OCI-M2 (cell line): ENCODE results near the gene SCAPER.
"Not testable (repeated sequence)": the region's sequence is repeated elsewhere in the genome, so short reads cannot be mapped to it uniquely, and the experiment has no call there.

Source experiments
- DNase-seq: peaks from one replicate; lab custom pipeline; 2025; ENCODE audit not compliant: unreplicated experiment; lab: John Stamatoyannopoulos, UW

The SCAPER gene

DNA sequence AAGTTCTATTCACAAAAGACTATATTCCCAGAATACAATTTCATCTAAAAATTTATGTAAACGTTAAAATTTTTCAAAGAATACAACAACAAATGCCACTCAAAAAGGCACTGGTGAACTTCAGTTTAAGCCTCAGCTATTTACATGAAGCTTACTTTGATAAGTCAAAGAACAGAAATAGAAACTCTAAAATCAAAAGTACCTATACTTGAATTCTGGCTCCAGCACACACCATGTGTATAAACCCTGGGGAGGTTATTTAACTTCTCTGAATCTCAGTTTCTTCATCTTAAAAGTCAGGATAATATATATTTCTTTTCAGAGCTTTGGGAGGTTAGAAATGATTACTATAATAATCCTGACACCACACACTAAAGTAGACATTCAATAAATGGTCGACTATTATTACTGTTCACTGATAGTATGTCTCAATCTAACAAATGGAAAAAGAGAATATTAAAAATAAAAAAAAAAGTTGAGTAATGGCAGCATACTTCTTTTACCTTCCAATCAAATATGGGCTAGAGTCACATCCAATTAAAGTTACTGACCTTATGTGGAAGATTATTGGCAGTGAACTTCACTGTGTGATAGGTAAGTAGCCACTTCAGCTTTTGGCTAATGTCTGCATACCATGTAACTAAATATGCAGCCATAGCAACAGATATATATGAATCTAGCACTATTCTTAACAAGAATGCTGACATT is 320.1 kb downstream of the SCAPER start:
- DNase-seq = no peak

DNA sequence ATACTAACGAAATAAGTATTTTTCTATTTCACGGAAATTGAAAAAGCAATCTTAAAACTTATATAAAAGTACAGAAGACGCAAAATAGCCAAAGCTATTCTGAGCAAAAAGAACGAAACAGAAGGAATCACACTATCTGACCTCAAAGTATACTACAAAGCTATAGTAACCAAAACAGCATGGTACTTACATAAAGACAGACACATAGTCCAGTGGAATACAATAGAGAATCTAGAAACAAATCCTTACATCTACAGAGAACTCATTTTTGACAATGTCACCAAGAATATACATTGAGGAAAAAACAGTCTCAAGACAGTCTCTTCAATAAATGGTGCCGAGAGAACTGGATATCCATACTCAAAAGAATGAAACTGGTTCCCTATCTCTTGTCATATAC is 322.6 kb downstream of the SCAPER start:
- no peak for DNase-seq

DNA sequence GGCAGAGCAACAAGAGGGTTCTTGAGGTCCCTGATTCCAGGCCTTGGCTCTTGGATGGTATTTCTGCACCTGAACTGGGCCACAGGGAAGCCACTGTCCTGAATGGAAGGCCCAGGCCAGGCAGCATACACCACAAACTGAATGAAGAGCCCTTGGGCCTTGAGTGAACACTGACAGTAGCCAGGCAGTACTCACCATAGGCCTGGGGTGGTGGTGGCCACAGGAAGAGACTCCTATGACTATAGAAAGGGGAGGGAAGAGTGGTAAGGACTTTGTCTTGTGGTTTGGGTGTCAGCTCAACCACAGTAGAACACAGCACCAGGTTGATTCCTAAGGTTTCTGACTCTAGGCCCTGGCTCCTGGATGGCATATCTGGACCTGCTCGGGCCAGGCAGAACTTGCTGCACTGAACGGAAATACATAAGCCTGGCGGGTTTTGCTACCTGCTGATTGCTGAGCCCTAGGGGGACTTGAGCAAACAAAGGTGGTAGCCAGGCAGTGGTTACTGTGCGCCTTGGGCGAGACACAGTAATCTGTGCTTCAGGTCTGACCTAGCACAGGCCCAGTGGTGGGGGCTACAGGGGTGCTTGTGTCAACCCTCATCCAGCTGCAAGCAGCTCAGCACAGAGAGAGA is 327.1 kb downstream of the SCAPER start:
- DNase-seq = no peak

DNA sequence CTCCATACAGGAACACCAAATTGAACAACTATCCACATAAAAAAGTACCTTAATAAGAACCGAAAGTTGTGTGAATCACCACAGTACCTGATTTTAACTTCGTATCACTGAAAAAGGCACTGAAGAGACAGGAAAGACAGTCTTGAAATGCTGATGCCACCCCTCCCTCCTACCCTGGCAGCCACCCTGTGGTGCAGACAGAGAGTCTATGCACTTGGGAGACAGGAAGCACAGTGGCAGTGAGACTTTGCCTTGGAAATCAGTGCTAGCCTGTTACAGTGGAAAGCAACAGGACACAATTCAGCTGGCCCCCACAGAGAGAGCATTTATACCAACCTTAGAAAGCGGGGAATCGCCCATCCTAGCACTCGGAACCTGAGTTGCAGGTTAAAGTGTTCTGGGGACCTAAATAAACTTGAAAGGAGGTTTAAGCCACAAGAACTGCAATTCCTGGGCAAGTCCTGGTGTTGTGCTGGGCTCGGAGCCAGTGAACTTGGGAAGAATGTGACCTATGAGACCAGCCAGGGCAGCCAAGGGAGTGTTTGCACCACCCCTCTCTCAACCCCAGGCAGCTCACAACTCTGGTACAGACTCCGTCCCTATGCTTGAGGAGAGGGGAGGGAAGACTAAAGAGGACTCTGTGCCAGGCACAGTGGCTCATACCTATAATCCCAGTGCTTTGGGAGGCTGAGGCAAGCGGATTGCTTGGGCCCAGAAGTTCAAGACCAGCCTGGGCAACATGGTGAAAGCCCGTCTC is 328.4 kb downstream of the SCAPER start:
- DNase-seq = no peak

DNA sequence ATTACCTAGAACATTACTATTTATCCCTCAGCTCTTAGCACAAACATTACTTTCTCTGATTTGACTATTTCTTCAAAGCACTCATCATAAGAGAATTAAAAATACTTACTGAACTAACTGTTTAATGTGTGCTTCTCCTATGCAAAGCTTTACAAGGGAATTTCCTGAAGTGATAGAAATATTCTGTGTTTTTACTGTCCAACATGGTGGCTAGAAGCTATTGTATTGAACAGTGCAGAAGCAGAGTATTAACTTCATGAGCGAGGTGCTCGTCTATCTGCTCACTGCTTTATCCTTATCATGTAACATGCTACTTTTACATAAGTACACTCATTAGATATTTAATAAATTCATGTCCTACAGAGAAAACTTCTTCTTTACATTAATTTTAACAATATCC is 329.5 kb downstream of the SCAPER start:
- DNase-seq = no peak

DNA sequence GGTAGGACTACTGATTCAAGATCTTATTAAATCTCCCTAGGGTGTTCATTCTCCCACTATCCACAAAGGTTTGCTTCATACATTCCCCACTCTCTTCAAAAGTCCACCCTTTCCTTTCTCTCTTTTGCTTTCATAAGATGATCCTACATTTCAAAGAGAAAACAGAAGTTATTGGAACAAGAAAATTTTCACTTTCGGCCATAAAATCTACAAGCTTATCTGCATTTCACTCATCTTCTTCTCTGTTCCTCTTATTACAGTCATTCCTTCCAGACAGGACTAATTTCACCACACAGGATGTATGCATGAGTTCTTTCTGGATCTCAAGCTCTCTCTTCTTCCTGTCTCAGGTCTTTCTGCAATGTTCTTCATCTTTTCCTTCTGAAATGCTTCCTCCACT is 329.9 kb downstream of the SCAPER start:
- no peak for DNase-seq

DNA sequence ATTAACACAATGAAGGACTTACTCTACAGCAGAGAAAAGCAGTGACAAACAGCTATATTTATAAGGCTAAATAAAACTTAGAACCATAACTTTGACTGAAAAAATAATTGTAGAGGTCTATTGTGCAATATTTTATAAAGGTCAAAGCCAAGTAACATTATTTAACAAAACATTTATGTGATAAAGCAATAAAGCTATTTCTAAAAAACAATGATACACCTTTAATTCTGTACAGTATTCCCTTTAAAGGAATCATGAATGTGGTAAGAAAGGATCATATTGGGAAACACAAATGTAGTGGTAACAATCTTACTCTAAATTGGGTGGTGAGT is 332.2 kb downstream of the SCAPER start:
- DNase-seq = no peak

DNA sequence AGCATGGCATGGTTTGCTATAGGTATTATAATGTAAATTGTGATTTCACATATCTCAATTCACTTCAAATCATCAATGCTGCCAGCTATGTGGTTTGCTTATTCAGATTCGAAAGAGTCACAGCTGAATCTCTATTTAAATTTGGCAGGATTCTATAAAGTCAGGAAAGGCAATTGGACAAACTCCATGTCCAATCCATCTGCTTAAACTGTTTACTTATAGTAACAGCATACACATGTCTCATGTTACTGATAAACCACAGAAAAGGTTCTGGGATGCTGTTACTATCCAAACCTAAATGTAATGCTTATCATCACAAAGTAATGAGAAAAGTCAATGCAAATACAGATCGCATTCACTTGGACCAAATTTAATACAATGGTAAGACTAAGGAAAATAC is 338.9 kb downstream of the SCAPER start:
- DNase-seq = no peak

DNA sequence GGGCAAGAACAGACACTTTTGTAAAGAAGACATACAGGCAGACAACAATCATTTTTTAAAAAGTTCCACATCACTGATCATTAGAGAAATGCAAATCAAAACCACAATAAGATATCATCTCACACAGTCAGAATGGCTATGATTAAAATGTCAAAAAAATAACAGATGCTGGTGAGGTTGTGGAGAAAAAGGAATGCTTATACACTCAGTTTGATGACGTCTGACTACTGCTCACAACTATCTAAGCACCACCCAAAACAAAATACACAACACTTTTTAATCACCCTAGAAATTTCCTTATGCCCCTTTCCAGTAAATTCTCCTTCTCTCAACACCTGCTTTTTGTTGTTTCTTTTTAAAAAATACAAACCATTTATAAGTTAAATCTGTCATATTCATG is 339.8 kb downstream of the SCAPER start:
- no peak for DNase-seq

DNA sequence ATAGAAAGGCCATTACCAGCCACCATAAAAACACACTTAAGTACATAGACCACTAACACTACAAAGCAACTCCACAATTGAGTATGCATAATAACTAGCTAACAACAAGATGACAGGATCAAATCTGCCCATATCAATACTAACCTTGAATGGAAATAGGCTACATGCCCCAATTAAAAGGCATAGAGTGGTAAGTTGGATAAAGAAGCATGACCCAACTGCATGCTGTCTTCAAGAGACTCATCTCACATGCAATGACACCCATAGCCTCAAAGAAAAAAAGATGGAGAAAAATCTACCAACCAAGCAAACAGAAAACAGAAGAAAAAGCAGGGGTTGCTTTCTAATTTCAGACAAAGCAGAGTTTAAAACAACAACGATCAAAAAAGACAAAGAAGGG is 349.9 kb downstream of the SCAPER start:
- no peak for DNase-seq

DNA sequence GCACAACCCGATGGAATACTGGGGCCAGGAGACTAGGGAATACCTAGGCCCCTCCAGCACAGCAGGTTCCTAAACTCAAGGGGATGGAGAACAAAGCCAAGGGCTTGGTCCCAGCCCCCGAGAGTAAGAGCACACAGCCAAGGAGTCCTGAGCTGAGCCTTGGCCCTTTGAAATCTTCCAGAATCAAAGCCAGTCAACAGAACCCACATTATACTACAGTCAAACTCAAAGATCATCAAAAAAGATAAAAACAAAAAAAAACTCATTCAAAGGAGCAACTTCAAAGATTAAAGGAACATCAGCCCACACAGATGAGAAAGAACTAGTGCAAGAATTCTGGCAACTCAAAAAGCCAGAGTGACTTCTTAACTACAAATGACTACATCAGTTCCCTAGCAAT is 351.6 kb downstream of the SCAPER start:
- no peak for DNase-seq

DNA sequence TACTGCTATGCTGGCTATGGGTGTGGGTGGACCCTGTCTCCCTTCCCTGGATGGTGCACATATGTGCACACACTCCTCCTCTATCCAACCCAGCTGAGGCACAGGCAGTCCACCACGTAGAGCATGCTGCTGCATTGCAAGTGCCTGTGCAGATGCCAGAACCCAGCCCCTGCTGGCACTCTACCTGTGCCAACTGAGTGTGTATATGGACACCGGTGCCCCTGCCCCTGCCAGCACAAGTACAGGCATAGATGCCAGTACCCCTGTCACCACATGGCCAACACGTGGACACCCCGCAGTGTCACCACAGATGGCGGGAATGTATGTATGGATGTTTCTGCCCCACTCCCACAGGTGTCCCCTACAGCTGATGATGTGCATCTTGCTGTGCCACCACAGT is 352.0 kb downstream of the SCAPER start:
- DNase-seq = no peak

DNA sequence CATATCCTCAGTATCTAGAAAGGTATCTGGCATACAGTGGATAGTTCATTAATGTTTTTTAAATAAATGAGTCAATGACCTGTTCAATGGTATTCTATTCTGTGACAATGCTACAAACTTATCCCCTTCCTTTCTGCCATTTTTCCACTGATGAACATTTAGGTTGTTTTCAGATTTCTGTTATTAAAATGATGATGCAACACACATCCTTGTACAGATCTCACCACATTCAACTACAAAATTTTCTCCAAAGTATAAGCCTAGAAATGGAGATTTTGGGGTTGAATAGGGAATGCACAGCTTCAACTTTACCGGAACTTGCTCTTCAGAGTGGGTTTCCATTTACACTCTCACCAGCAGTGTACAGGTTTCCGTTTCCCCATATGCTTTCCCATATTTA is 358.3 kb downstream of the SCAPER start:
- DNase-seq = no peak

DNA sequence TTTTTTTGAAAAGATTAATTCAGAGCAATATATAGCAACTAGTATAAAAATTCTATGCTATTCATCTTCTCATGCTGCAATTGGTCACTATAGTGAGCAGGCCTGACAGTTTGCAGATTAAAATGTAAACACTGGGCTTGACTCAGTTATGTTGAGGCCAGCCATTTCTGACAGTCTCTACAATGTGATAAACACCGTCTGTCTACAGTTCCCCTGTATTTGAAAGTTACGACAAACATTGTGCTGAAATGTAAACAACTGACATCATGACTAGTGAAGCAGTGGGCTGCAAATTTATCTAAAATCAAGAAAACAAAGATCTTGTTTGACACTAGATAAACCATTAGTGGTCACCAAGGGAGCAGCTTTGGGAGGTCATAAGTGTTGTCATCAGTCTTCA is 371.1 kb downstream of the SCAPER start:
- no peak for DNase-seq

DNA sequence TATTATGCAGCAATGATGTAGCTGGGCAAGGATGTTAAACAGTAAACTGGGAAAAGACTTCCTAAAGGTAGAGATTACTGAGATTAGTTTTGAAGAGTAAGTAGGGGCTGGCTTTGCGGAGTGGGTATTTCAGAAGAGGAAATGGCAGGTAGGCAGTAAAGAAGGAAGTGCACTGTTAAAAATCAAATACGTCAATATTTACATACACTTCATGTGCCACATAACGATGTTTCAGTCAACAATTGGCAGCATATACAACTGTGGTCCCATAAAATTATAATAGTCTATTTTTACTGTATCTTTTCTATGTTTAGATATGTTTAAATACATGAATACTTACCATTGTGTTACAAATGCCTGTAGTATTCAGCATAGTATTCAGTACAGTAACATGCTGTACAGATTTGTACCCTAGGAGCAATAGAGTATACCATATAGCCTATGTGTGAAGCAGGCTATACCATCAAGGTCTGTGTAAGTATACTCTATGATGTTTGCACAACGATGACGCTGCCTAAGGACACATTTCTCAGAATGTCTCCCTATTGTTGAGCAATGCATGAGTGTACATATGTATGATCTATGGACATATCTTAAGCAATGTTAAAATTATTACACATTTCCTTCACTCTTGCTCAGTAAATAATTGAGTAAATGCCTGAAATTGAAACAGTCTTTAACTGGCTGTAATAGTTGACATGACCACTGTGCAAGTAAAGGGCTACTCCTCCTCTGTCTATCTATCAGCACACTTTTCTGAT is 371.9 kb downstream of the SCAPER start:
- DNase-seq = no peak

DNA sequence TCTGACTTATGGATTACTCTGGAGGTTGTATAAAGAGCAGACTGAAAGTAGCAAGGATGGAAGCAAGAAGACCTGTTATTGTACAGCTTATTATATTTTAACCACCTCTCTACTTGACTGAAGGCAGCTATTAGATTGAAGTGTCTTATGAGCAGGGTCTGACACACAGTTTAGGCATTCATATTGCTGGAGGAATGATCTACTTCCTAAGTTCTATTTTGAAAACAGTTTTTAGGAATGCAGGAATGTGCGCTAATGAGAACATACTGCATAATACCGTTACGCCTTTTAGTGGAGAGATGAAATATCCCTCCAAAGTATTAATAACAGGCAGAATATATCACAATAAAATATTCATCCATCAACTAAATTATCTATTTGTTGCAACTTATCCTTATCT is 375.2 kb downstream of the SCAPER start:
- DNase-seq = no peak

DNA sequence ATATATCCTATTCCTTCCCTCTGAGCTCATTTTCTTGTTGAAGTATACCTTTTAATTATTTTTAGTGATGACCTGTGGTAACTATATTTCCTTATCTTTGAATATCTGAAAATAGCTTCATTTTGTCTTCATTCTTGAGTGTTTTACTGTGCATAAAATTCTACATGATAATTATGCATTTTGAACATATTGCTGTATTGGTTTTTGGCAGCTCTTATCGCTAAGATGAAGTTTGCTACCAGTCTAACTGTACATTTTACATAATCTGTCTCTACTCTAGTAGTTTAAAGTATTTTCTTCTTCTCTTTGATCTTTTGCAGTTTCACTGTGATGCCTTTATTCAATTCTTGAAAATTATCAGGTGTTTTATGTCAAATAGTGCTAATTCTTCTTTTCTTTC is 379.0 kb downstream of the SCAPER start:
- no peak for DNase-seq

DNA sequence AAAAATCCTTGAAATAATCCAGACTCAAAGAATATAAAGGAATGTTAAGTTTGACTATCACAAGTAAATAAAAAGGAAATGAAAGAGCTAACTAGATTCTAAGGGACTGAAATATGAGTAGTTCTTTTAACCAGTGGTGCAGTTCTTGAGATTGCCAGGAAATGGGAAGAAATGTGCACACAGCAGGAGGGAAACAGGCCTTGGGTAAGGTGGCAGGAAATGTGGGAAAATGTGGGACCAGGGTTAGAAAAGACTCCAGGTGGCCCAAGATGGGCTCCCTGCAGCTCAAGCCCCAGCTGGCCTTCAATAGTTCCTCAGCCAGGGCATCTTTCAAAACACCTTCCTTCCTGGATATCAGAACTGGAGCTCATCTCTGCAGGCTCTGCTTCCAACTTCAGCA is 387.2 kb downstream of the SCAPER start:
- DNase-seq = no peak

DNA sequence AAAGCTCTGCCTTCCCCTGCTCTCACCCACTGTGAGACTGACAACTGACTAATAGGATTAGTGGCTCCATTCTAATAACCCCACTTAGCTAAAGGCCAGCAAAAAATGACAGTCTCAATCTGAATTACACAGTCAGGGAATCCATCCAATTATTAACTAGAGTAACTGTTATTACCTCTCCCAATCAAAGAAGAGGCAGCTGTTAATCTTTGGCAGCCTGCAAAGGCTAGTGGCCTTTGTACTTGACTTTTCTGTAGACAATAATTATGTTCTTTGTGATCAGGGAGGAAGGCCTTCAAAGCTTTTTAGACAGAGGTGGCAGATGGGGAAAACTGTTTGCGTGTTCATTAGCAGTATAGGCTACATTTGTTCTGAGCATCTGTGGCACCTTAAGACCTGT is 390.9 kb downstream of the SCAPER start:
- no peak for DNase-seq

DNA sequence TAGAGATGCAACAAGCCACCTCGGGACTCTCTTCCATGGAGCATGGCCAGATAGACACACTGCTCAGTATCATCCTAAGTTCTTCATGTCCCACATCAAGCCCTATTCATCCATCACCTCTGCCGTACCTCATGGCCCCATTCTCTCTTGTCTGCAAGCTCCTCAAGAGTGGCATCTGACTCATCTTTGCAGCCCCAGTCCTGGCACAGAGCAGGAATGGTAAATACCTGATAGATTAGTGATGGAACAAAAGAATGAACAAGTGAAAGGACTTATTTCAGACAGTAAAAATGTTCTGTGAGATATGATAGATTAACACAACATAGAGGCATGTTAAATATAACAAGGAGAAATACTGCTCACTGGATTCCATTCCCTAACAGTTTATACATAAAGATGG is 392.2 kb downstream of the SCAPER start:
- no peak for DNase-seq

DNA sequence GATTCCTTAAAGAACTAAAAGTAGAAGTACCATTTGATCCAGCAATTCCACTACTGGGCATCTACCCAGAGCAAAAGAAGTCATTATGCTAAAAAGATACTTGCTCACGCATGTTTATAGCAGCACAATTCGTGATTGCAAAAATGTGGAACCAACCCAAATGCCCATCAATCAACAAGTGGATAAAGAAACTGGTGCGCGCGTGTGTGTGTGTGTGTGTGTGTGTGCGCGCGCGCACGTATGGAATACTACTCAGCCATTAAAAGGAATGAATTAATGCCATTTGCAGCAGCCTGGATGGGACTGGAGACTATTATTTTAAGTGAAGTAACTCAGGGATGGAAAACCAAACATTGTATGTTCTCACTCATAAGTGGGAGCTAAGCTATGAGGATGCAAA is 394.5 kb downstream of the SCAPER start:
- DNase-seq = not testable (repeated sequence)

DNA sequence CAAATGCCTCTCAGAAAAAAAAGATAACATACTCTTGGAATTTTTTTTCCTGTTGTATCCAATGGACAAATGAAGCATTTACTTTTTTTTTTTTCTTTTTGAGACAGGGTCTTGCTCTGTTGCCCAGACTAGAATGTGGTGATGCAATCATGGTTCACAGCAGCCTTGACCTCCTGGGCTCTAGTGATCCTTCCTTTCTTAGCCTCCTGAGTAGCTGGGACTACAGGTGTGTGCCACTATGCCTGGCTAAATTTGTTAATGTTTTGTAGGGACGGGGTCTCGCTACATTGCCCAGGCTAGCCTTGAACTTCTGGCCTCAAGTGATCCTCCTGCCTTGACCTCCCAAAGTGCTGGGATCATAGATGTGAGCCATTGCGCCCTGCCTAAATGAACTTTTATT is 401.3 kb downstream of the SCAPER start:
- no peak for DNase-seq
